Stimulated activated CD8-positive, alpha-beta memory T cell treated with anti-CD3 and anti-CD28 coated beads, Interleukin-7, amount 100 ng/mL, for 24 hours (primary cell): ENCODE results near the gene FOXP4.

Source experiments
- DNase-seq: peaks from one replicate; pipeline ENCODE4 v3.0.0-alpha.2; 2020; ENCODE audit warnings: low read depth

Gene FOXP4

GRCh38 chr6:41546866-41547798 is 951 bp downstream of the FOXP4 start:
- DNase-seq = no peak

- no peak for DNase-seq
Observed at GRCh38 chr6:41547799-41548097, 1.6 kb downstream of the FOXP4 start.

- DNase-seq = no peak
Observed at GRCh38 chr6:41548098-41548840, 2.1 kb downstream of the FOXP4 start.

GRCh38 chr6:41548841-41549642 is 2.9 kb downstream of the FOXP4 start:
- DNase-seq = no peak

- no peak for DNase-seq
Observed at GRCh38 chr6:41549673-41550072, 3.5 kb downstream of the FOXP4 start.

- no peak for DNase-seq
Observed at GRCh38 chr6:41551086-41551700, 5.0 kb downstream of the FOXP4 start.

GRCh38 chr6:41551857-41552256 is 5.7 kb downstream of the FOXP4 start:
- no peak for DNase-seq

- no peak for DNase-seq
Observed at GRCh38 chr6:41552723-41553122, 6.5 kb downstream of the FOXP4 start.

- DNase-seq = no peak
Observed at GRCh38 chr6:41553405-41553999, 7.3 kb downstream of the FOXP4 start.

GRCh38 chr6:41555326-41556300 is 9.4 kb downstream of the FOXP4 start:
- DNase-seq = no peak

- DNase-seq = no peak
Observed at GRCh38 chr6:41557335-41557734, 11.2 kb downstream of the FOXP4 start.

- no peak for DNase-seq
Observed at GRCh38 chr6:41558033-41558807, 12.0 kb downstream of the FOXP4 start.

GRCh38 chr6:41559655-41560427 is 13.7 kb downstream of the FOXP4 start:
- DNase-seq = no peak

GRCh38 chr6:41560431-41561192 is 14.4 kb downstream of the FOXP4 start:
- DNase-seq = peak; percentile 68

- no peak for DNase-seq
Observed at GRCh38 chr6:41561416-41561815, 15.2 kb downstream of the FOXP4 start.

- no peak for DNase-seq
Observed at GRCh38 chr6:41561931-41562911, 16.0 kb downstream of the FOXP4 start.
